ENCODE results near the gene CSNK1E.

DNA sequence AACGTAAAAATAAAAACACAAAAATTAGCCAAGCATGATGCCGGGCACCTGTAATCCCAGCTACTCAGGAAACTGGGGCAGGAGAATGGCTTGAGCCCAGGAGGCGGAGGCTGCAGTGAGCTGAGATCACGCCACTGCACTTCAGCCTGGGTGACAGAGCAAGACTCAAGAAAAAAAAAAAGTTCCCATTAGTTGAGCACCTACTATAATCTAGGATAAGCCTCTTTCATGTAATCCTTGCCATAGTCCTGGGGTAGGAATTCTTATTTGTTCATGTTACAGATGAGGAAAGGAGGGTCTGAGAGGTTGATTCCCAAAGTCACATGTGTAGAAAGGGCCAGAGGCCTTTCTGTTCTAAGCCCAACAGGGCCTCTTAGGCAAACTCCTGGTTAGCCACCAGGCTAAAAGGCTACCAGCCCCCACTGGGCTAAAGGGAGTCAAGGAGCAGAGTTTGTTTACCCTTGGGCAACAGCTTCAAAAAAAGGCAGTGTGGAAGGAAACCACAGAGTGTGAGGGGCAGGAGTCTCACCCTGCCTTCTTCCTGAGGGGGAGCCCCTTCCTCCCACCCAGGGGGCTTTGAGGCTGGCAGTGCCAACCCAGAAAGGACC, 21.6 kb upstream of the CSNK1E start:
- TF ChIP-seq, protein P1, sequence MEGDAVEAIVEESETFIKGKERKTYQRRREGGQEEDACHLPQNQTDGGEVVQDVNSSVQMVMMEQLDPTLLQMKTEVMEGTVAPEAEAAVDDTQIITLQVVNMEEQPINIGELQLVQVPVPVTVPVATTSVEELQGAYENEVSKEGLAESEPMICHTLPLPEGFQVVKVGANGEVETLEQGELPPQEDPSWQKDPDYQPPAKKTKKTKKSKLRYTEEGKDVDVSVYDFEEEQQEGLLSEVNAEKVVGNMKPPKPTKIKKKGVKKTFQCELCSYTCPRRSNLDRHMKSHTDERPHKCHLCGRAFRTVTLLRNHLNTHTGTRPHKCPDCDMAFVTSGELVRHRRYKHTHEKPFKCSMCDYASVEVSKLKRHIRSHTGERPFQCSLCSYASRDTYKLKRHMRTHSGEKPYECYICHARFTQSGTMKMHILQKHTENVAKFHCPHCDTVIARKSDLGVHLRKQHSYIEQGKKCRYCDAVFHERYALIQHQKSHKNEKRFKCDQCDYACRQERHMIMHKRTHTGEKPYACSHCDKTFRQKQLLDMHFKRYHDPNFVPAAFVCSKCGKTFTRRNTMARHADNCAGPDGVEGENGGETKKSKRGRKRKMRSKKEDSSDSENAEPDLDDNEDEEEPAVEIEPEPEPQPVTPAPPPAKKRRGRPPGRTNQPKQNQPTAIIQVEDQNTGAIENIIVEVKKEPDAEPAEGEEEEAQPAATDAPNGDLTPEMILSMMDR (IDR thresholded peaks at IDR 0.05; ENCODE audit: low read depth, low read length, poor library complexity, severe bottlenecking) = no peak
- TF ChIP-seq EZH2phosphoT487 (IDR thresholded peaks at IDR 0.05; ENCODE audit: borderline replicate concordance, low read length) = no peak
